Astrocyte of the spinal cord (primary cell): Measurements from ENCODE around the gene CAVIN4.

Source experiments
- DNase-seq: peaks from one replicate; pipeline ENCODE4 v3.0.0; 2011; ENCODE audit warnings: low read depth, low spot score
- H3K4me3 ChIP-seq: 2 replicates; pipeline ENCODE4 v1.5.1; 2011; ENCODE audit warnings: low read depth, mild to moderate bottlenecking, low read length, moderate library complexity
- CTCF ChIP-seq: IDR thresholded peaks from 2 replicates; pipeline ENCODE4 v1.5.1; 2012; ENCODE audit warnings: low read depth, mild to moderate bottlenecking, low read length, inconsistent platforms
- in situ Hi-C: cut with HindIII; loops from 2 replicates; pipeline ENCODE4 v1.10.0; 2017; ENCODE audit warnings: low sequenced_read_pairs

Gene CAVIN4

GRCh38 chr9:100577776-100578448 is at the start of gene CAVIN4:
Gene CAVIN4, plus strand, starts transcription at chr9:100578079. Its CDS starts 65 bp downstream, at chr9:100578144.
- TF ChIP-seq CTCF: no peak
- peak; percentile 36 for DNase-seq
- in situ Hi-C loops: no loop called here
- H3K4me3 ChIP-seq: no peak within 1 kb of the TSS

DNA sequence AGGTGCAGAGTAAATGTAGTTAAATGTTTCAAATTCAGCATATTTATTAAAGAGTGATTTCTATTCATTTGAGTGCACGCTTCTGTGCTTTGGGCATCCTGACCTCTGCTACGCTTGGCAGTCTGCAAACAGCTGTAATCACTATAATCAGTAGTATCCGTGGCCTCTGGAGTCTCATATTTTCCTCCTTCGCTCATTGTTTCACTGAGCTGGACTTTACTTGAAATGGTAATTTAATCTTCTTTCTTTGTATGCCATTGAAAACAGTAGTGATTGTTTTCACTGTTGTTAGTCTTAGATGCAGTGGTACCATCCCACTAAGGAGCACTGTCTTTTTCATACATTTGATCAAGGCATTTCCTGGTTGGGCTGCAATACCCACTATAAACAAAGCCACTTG is 43.5 kb upstream of the CAVIN4 start:
- TF ChIP-seq CTCF: no peak
- in situ Hi-C loops: no loop called here
- DNase-seq: no peak

GRCh38 chr9:100540327-100540726 is 37.6 kb upstream of the CAVIN4 start:
- no peak for DNase-seq
- in situ Hi-C loops: no loop called here
- no peak for TF ChIP-seq CTCF
- H3K4me3 ChIP-seq: no peak overlapping the region

More for the DNA sequence above, 43.5 kb upstream of the CAVIN4 start:
- no peak overlapping the region for H3K4me3 ChIP-seq

DNA sequence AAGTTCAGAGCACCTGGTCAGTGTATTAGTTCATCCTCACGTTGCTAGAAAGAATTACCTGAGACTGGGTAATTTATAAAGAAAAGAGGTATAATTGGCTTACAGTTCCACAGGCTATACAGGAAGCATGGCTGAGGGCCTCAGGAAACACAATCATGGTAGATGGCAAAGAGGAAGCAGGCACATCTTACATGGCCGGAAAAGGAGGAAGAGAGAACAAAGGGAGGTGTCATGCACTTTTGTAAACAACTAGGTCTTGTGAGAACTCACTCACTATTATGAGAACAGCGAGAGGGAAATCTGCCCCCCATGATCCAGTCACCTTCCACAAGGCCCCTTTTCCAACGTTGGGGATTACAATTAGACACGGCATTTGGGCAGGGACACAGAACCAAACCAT is 28.8 kb upstream of the CAVIN4 start:
- no peak for DNase-seq
- in situ Hi-C loops: no loop called here
- H3K4me3 ChIP-seq: no peak overlapping the region
- no peak for TF ChIP-seq CTCF

DNA sequence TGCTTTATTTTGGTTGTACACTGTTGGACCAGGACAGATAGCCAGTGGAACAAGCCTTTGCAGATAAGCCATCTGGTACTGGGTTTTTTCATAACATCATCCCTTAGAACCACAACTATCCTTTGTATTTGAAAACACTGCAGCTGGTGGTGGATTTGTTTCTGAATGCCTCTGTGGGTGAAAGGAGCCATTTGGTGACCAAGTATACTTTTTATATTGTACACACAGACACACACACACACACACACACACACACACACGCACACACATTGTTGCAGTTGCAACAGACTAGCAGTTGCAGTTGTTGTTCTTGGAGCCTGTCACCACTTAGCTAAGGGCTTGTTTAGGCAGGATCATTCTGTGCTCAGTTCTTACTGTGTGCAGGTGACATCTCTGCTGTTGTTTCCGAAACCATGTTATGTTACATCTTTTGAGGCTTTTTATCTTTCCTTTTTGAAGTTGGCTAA is 22.9 kb upstream of the CAVIN4 start:
- in situ Hi-C loops: no loop called here
- H3K4me3 ChIP-seq: no peak overlapping the region
- DNase-seq: peak; percentile 59
- no peak for TF ChIP-seq CTCF

- in situ Hi-C loops: no loop called here
- no peak for TF ChIP-seq CTCF
- no peak overlapping the region for H3K4me3 ChIP-seq
- DNase-seq: no peak
Measured at GRCh38 chr9:100555471-100555870, 22.4 kb upstream of the CAVIN4 start.

- DNase-seq: no peak
- no peak overlapping the region for H3K4me3 ChIP-seq
- TF ChIP-seq CTCF: no peak
- in situ Hi-C loops: no loop called here
Measured at GRCh38 chr9:100557053-100557452, 20.8 kb upstream of the CAVIN4 start.
